Neural progenitor cell (in vitro differentiated cells): Measurements from ENCODE around the gene CERS1. TPM values are rescaled to one million over a fixed set of nuclear protein-coding genes. Genes with fewer than 3 reads are reported as not detected.

ENCODE experiments used
- DNase-seq: peaks from one replicate; pipeline ENCODE4 v3.0.0-alpha.2; 2016; ENCODE audit warnings: low spot score
- H2AFZ ChIP-seq: fragments of 200-600 bp; sonication (generic); replicated peaks from 2 replicates; pipeline ENCODE4 v1.6.1; 2016; ENCODE audit warnings: antibody characterized with exemption
- H3F3A ChIP-seq: fragments of 200-600 bp; sonication (generic); 2 replicates; pipeline ENCODE4 v1.6.1; 2016; ENCODE audit warnings: antibody characterized with exemption, low read depth
- H3K27ac ChIP-seq: fragments of 200-600 bp; sonication (generic); 2 replicates; pipeline ENCODE4 v1.5.1; 2016; ENCODE audit warnings: mild to moderate bottlenecking
- H3K27me3 ChIP-seq: fragments of 200-600 bp; sonication (generic); 2 replicates; pipeline ENCODE4 v1.6.1; 2016; ENCODE audit warnings: mild to moderate bottlenecking, moderate library complexity
- H3K36me3 ChIP-seq: fragments of 200-600 bp; sonication (generic); 2 replicates; pipeline ENCODE4 v1.5.1; 2016
- H3K4me1 ChIP-seq: fragments of 200-600 bp; sonication (generic); 2 replicates; pipeline ENCODE4 v1.6.1; 2016; ENCODE audit warnings: mixed run types
- H3K4me2 ChIP-seq: fragments of 200-600 bp; sonication (generic); 2 replicates; pipeline ENCODE4 v1.6.1; 2016
- H3K4me3 ChIP-seq: fragments of 200-600 bp; sonication (generic); 2 replicates; pipeline ENCODE4 v1.5.1; 2016
- H3K79me2 ChIP-seq: fragments of 200-600 bp; sonication (generic); 2 replicates; pipeline ENCODE4 v1.6.1; 2016; ENCODE audit warnings: low read depth
- H3K9ac ChIP-seq: fragments of 200-600 bp; sonication (generic); 2 replicates; pipeline ENCODE4 v1.6.1; 2016
- H3K9me3 ChIP-seq: fragments of 200-600 bp; sonication (generic); 2 replicates; pipeline ENCODE4 v1.5.1; 2016; ENCODE audit warnings: low read depth
- H4K20me1 ChIP-seq: fragments of 200-600 bp; sonication (generic); 2 replicates; pipeline ENCODE4 v1.6.1; 2016; ENCODE audit warnings: low read depth
- H3K27ac Mint-ChIP-seq: 3 replicates; pipeline ENCODE4 v1.8.0; 2021; ENCODE audit warnings: mixed read lengths
- H3K27me3 Mint-ChIP-seq: 2 replicates; pipeline ENCODE4 v1.8.0; 2022; ENCODE audit warnings: low read depth, mild to moderate bottlenecking, inconsistent platforms, moderate library complexity, mixed read lengths; ENCODE audit not compliant: insufficient read depth
- H3K36me3 Mint-ChIP-seq: 3 replicates; pipeline ENCODE4 v1.8.0; 2021; ENCODE audit warnings: mixed read lengths
- H3K4me1 Mint-ChIP-seq: 3 replicates; pipeline ENCODE4 v1.8.0; 2021; ENCODE audit warnings: mixed read lengths
- H3K4me3 Mint-ChIP-seq: 3 replicates; pipeline ENCODE4 v1.8.0; 2021; ENCODE audit warnings: mild to moderate bottlenecking, moderate library complexity, mixed read lengths
- H3K9me3 Mint-ChIP-seq: 3 replicates; pipeline ENCODE4 v1.8.0; 2020; ENCODE audit warnings: mixed read lengths
- EZH2 ChIP-seq: fragments of 200-600 bp; sonication (generic); IDR thresholded peaks from 2 replicates; pipeline ENCODE4 v1.6.1; 2017; ENCODE audit warnings: antibody characterized with exemption, mild to moderate bottlenecking, moderate library complexity
- EZH2phosphoT487 ChIP-seq: fragments of 200-600 bp; sonication (generic); IDR thresholded peaks from 2 replicates; pipeline ENCODE4 v1.6.1; 2017; ENCODE audit warnings: antibody characterized with exemption
- total RNA-seq: library from RNA; depleted of rRNA; stranded (reverse); fragments of >200 nt; gene quantifications from 2 replicates; pipeline ENCODE4 v1.2.3, GENCODE V29; 2015; ENCODE audit warnings: low replicate concordance
- TF ChIP-seq, protein P1 (sequence below): fragments of 200-600 bp; sonication (generic); IDR thresholded peaks from 2 replicates; pipeline ENCODE4 v1.5.1; 2017; ENCODE audit warnings: antibody characterized with exemption, mild to moderate bottlenecking

Gene CERS1
- total RNA-seq, 1 donor from 2014 or later, result 1.9 TPM

DNA sequence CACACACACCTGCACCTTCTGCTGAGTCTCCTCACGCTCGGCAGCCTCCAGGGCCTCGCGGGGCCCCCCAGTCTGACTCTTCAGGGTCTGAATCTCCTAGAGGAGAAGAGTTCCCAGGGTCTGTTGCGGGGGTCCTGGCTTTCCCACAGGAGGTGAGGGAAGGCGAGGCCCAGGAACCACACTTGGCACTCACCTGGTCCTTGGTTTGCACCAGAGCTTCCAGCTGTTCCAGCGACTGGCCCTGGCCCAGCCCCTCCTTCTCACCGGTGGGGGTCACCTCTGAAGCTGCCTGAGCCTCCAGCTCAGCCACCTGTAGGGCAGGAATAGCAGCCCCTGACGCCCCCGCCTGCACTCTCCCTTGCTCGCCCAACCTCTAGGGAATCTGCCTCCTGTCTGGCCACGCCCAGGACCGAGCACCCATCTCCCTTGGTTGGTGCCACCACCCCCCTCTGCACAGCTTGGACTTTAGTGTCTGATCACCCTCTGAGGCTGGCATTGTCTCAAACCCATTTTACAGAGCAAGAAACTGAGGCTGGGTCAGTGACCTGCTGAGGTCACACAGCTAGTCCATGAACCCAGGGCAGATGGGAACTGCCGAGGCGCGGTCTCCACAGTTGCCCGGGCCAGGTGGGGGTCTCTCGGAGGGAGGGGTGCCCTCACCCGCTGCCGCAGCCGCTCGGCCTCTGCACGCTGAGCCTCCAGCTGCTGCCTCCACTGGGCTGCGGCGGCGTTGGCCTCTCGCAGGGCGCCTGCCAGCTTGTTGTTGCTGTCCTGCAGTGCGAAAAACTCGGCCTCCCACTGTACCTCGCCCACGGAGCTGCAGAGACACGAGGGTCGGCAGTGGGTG is 35.6 kb upstream of the CERS1 start:
- H3K9ac ChIP-seq, result no peak overlapping the region
- no peak overlapping the region for H3K4me3 ChIP-seq
- H4K20me1 ChIP-seq, result peaks cover 54% of the 10 kb centered on the region
- TF ChIP-seq EZH2 (no peak), EZH2phosphoT487 (no peak)
- TF ChIP-seq, protein P1, sequence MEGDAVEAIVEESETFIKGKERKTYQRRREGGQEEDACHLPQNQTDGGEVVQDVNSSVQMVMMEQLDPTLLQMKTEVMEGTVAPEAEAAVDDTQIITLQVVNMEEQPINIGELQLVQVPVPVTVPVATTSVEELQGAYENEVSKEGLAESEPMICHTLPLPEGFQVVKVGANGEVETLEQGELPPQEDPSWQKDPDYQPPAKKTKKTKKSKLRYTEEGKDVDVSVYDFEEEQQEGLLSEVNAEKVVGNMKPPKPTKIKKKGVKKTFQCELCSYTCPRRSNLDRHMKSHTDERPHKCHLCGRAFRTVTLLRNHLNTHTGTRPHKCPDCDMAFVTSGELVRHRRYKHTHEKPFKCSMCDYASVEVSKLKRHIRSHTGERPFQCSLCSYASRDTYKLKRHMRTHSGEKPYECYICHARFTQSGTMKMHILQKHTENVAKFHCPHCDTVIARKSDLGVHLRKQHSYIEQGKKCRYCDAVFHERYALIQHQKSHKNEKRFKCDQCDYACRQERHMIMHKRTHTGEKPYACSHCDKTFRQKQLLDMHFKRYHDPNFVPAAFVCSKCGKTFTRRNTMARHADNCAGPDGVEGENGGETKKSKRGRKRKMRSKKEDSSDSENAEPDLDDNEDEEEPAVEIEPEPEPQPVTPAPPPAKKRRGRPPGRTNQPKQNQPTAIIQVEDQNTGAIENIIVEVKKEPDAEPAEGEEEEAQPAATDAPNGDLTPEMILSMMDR, result no peak
- H3K79me2 ChIP-seq, result no peaks in the 10 kb centered on the region
- H3K4me1 Mint-ChIP-seq, result peaks cover 13% of the 10 kb centered on the region
- H2AFZ ChIP-seq, result no peak overlapping the region
- no peak overlapping the region for H3K27ac Mint-ChIP-seq
- no peaks in the 10 kb centered on the region for H3K9me3 ChIP-seq
- no peaks in the 10 kb centered on the region for H3K27me3 ChIP-seq
- H3K4me1 ChIP-seq, result peaks cover 7% of the 10 kb centered on the region
- H3K27ac ChIP-seq, result no peak overlapping the region
- peaks cover 24% of the 10 kb centered on the region for H3F3A ChIP-seq
- peak overlapping the region; percentile 55 for H3K4me3 Mint-ChIP-seq
- H3K36me3 Mint-ChIP-seq, result peaks cover 11% of the 10 kb centered on the region
- peak overlapping the region; percentile 75 for H3K4me2 ChIP-seq
- no peak for DNase-seq
- no peaks in the 10 kb centered on the region for H3K36me3 ChIP-seq
- peaks cover 10% of the 10 kb centered on the region for H3K27me3 Mint-ChIP-seq
- H3K9me3 Mint-ChIP-seq, result no peaks in the 10 kb centered on the region

GRCh38 chr19:18929311-18929710 is 33.4 kb upstream of the CERS1 start:
- Mint-ChIP-seq H3K36me3 (peaks cover 15% of the 10 kb centered on the region), H3K27ac (no peak overlapping the region), H3K4me3 (no peak overlapping the region), H3K27me3 (peaks cover 10% of the 10 kb centered on the region), H3K9me3 (no peaks in the 10 kb centered on the region), H3K4me1 (peaks cover 13% of the 10 kb centered on the region)
- no peak overlapping the region for H3K4me2 ChIP-seq
- peaks cover 50% of the 10 kb centered on the region for H4K20me1 ChIP-seq
- DNase-seq, result no peak
- no peak overlapping the region for H2AFZ ChIP-seq
- H3K27me3 ChIP-seq, result no peaks in the 10 kb centered on the region
- peaks cover 24% of the 10 kb centered on the region for H3F3A ChIP-seq
- no peak overlapping the region for H3K9ac ChIP-seq
- no peaks in the 10 kb centered on the region for H3K36me3 ChIP-seq
- H3K27ac ChIP-seq, result no peak overlapping the region
- no peak overlapping the region for H3K4me3 ChIP-seq
- H3K4me1 ChIP-seq, result peaks cover 7% of the 10 kb centered on the region
- no peaks in the 10 kb centered on the region for H3K79me2 ChIP-seq
- no peak for TF ChIP-seq EZH2phosphoT487
- TF ChIP-seq, protein P1, result no peak
- TF ChIP-seq EZH2, result no peak
- H3K9me3 ChIP-seq, result no peaks in the 10 kb centered on the region

DNA sequence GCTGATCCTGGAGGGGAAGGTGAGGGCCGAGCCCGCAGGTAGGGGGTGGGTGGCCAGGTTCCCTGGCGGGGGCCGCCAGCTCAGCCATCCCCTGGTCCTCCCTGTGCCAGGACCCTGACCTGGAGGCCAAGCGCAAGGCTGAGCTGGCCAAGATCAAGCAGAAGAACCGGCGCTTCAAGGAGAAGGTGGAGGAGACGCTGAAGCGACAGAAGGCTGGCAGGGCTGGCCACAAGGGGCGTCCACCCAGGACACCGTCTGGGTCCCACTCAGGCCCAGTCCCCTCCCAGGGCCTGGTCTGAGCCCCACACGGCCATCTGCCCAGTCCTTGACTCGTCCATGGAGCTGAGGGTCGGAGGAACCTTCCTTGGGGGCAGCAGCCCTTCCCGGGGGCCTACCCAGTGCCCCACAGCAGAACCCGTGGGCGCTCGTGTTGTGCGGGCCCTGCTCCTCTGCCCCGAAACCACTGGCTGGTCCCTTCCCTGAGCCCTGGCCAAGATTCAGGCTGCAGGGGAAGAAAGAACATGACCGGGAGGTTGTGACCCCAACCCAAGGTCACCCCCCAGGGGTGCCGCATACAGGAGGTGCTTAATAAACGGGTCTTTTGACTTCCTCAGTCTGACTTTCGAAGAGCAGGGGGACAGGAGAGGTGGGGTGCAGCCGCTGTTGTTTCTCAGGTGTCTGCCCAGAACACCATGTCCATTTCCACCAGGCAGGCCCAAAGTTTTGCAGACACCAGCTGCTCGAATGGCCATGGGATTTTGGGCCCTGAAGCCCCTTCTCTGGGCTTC is 32.3 kb upstream of the CERS1 start:
- Histone ChIP-seq H4K20me1 (peaks cover 39% of the 10 kb centered on the region), H3F3A (peaks cover 15% of the 10 kb centered on the region), H3K4me3 (no peak overlapping the region), H3K79me2 (no peaks in the 10 kb centered on the region), H2AFZ (no peak overlapping the region), H3K4me2 (no peak overlapping the region), H3K27ac (no peak overlapping the region), H3K4me1 (peaks cover 4% of the 10 kb centered on the region), H3K9ac (no peak overlapping the region), H3K27me3 (no peaks in the 10 kb centered on the region), H3K36me3 (no peaks in the 10 kb centered on the region), H3K9me3 (no peaks in the 10 kb centered on the region)
- DNase-seq, result no peak
- H3K27me3 Mint-ChIP-seq, result peaks cover 10% of the 10 kb centered on the region
- H3K36me3 Mint-ChIP-seq, result peaks cover 12% of the 10 kb centered on the region
- no peak overlapping the region for H3K4me3 Mint-ChIP-seq
- no peak overlapping the region for H3K27ac Mint-ChIP-seq
- peaks cover 5% of the 10 kb centered on the region for H3K4me1 Mint-ChIP-seq
- H3K9me3 Mint-ChIP-seq, result no peaks in the 10 kb centered on the region
- TF ChIP-seq EZH2 (no peak), EZH2phosphoT487 (no peak)
- TF ChIP-seq, protein P1, result no peak
